Neutrophil (primary cell): Measurements from ENCODE around the gene BSDC1.

Experiments used
- H3K27ac ChIP-seq: fragments of 200-600 bp; sonication (generic); 2 replicates; pipeline ENCODE4 v1.5.1; 2016; ENCODE audit warnings: mild to moderate bottlenecking, moderate library complexity
- H3K27me3 ChIP-seq: fragments of 200-600 bp; sonication (generic); 2 replicates; pipeline ENCODE4 v1.6.0; 2016; ENCODE audit warnings: mild to moderate bottlenecking
- H3K36me3 ChIP-seq: fragments of 200-600 bp; sonication (generic); 2 replicates; pipeline ENCODE4 v1.5.1; 2017
- H3K4me1 ChIP-seq, 2 experiments: fragments of 200-600 bp in 1 of 2; sonication (generic) in 1 of 2; 1 replicate in 1 of 2; 2 replicates in 1 of 2; pipeline versions ENCODE4 v1.5.1 to v1.6.1; 2013 to 2016; ENCODE audit warnings: low read depth in 1 of 2, low read length in 1 of 2, mild to moderate bottlenecking in 1 of 2, moderate library complexity in 1 of 2; ENCODE audit not compliant: control insufficient read depth in 1 of 2, insufficient read depth in 1 of 2
- H3K4me3 ChIP-seq, 2 experiments: fragments of 200-600 bp in 1 of 2; sonication (generic) in 1 of 2; 1 replicate in 1 of 2; 2 replicates in 1 of 2; pipeline ENCODE4 v1.5.1; 2013 to 2016; ENCODE audit warnings: low read depth in 1 of 2, low read length in 1 of 2, mild to moderate bottlenecking in 1 of 2, moderate library complexity in 1 of 2
- H3K9me3 ChIP-seq: fragments of 200-600 bp; sonication (generic); 2 replicates; pipeline ENCODE4 v1.5.1; 2016
- CTCF ChIP-seq: fragments of 200-600 bp; sonication (generic); IDR thresholded peaks from 2 replicates; pipeline ENCODE4 v1.5.1; 2016; ENCODE audit warnings: antibody characterized with exemption

Gene BSDC1

GRCh38 chr1:32332290-32333079 lies 61.8 kb downstream of the BSDC1 start:
- Histone ChIP-seq H3K4me1 (peaks cover 21 to 23% of the 10 kb centered on the region in 2 experiments), H3K4me3 (no peak overlapping the region), H3K36me3 (peaks cover 58% of the 10 kb centered on the region)

GRCh38 chr1:32331549-32331948 lies 62.7 kb downstream of the BSDC1 start:
- Histone ChIP-seq H3K4me3 (no peak overlapping the region), H3K27me3 (peaks cover 16% of the 10 kb centered on the region), H3K4me1 (peaks cover 12 to 13% of the 10 kb centered on the region in 2 experiments), H3K27ac (no peak overlapping the region), H3K36me3 (peaks cover 68% of the 10 kb centered on the region), H3K9me3 (no peaks in the 10 kb centered on the region)
- TF ChIP-seq CTCF, result no peak

More at GRCh38 chr1:32332290-32333079, 61.8 kb downstream of the BSDC1 start:
- TF ChIP-seq CTCF, result no peak
- no peak overlapping the region for H3K27ac ChIP-seq
- no peaks in the 10 kb centered on the region for H3K9me3 ChIP-seq
- peaks cover 16% of the 10 kb centered on the region for H3K27me3 ChIP-seq

- peaks cover 76% of the 10 kb centered on the region for H3K36me3 ChIP-seq
- no peak overlapping the region for H3K27ac ChIP-seq
- no peak for TF ChIP-seq CTCF
Observed at GRCh38 chr1:32330558-32331151, 63.6 kb downstream of the BSDC1 start.

GRCh38 chr1:32329931-32330466 lies 64.2 kb downstream of the BSDC1 start:
- no peak for TF ChIP-seq CTCF
- Histone ChIP-seq H3K36me3 (peaks cover 83% of the 10 kb centered on the region), H3K9me3 (no peaks in the 10 kb centered on the region), H3K4me1 (peaks cover 6 to 8% of the 10 kb centered on the region in 2 experiments), H3K4me3 (no peak overlapping the region), H3K27me3 (peaks cover 12% of the 10 kb centered on the region), H3K27ac (no peak overlapping the region)

More at GRCh38 chr1:32330558-32331151, 63.6 kb downstream of the BSDC1 start:
- Histone ChIP-seq H3K4me1 (peaks cover 8 to 9% of the 10 kb centered on the region in 2 experiments), H3K27me3 (peaks cover 16% of the 10 kb centered on the region), H3K9me3 (no peaks in the 10 kb centered on the region), H3K4me3 (no peak overlapping the region)

GRCh38 chr1:32327204-32327603 lies 67.0 kb downstream of the BSDC1 start:
- Histone ChIP-seq H3K27me3 (no peaks in the 10 kb centered on the region), H3K4me3 (no peak overlapping the region), H3K27ac (no peak overlapping the region), H3K9me3 (no peaks in the 10 kb centered on the region), H3K4me1 (no peaks in the 10 kb centered on the region), H3K36me3 (peaks cover 100% of the 10 kb centered on the region)
- TF ChIP-seq CTCF, result no peak
